ENCODE data around the gene CD151. TPM values are rescaled to one million over a fixed set of nuclear protein-coding genes. Genes with fewer than 3 reads are reported as not detected.

The CD151 gene
- polyA plus RNA-seq (2013): 57.5 TPM

- ChIA-PET POLR2A (interaction anchor here (0.8 to 4.1 kb wide), 3 partner anchors 9 to 13 kb away, joined by 3 to 19 read pairs (median 7); partner anchors contain the start of genes POLR2L and TSPAN4), CTCF (interaction anchor here (0.9 to 1.9 kb wide), 5 partner anchors 10 to 21 kb away, joined by 3 to 10 read pairs (median 5); no protein-coding TSS in a partner anchor)
- peaks cover 0 to 15% (median 4%) of the 10 kb centered on the region in 4 experiments for H3K36me3 ChIP-seq (ENCODE audit: control insufficient read depth in 4 of 4, insufficient read depth in 4 of 4, low read length in 3 of 4)
- peak within 1 kb of the TSS; percentile 37 to 78 (median 66) for H3K4me3 ChIP-seq (ENCODE audit: control insufficient read depth in 1 of 7, extremely low read depth in 1 of 7, insufficient read depth in 4 of 7, low read depth in 2 of 7, low read length in 6 of 7)
- H3K27ac ChIP-seq (ENCODE audit: insufficient read depth in 1 of 2, low read depth in 1 of 2, low read length in 2 of 2, poor library complexity in 1 of 2, severe bottlenecking in 2 of 2): peak within 1 kb of the TSS in 1 of 2 experiments; percentile 54
- peak in 1 of 3 donors; percentile 58 for DNase-seq
- WGBS (ENCODE audit: insufficient coverage): under 1% methylated on average over 38 of the region's 67 CpGs
- peaks cover 0 to 56% (median 21%) of the 10 kb centered on the region in 5 experiments for H3K27me3 ChIP-seq (replicated peaks in 2 of 5; ENCODE audit: control insufficient read depth in 4 of 5, insufficient read depth in 5 of 5, low read length in 4 of 5)
- H3K4me1 ChIP-seq (ENCODE audit: control extremely low read depth in 1 of 4, control insufficient read depth in 4 of 4, insufficient read depth in 4 of 4, low read length in 3 of 4): peaks cover 0 to 71% (median 62%) of the 10 kb centered on the region in 4 experiments
- H3K9me3 ChIP-seq (ENCODE audit: control extremely low read depth in 1 of 5, control insufficient read depth in 4 of 5, insufficient read depth in 2 of 5, low read depth in 1 of 5, low read length in 4 of 5): no peaks in the 10 kb centered on the region
Measured at GRCh38 chr11:832529-833113, at the start of gene CD151. CD151 (plus strand) TSS chr11:832952; CDS start chr11:836070, 3,118 bp downstream.

GRCh38 chr11:783581-784015, 49.2 kb upstream of the CD151 start:
- peak; percentile 57 to 75 (median 64) for DNase-seq
- 58% methylated on average over 23 of the region's 24 CpGs for WGBS (ENCODE audit: insufficient coverage)
- Histone ChIP-seq H3K27ac (ENCODE audit: insufficient read depth in 1 of 2, low read depth in 1 of 2, low read length in 2 of 2, poor library complexity in 1 of 2, severe bottlenecking in 2 of 2) (no peak overlapping the region), H3K9me3 (ENCODE audit: control extremely low read depth in 1 of 5, control insufficient read depth in 4 of 5, insufficient read depth in 2 of 5, low read depth in 1 of 5, low read length in 4 of 5) (no peaks in the 10 kb centered on the region), H3K4me1 (ENCODE audit: control extremely low read depth in 1 of 4, control insufficient read depth in 4 of 4, insufficient read depth in 4 of 4, low read length in 3 of 4) (peaks cover 0 to 12% (median 9%) of the 10 kb centered on the region in 4 experiments), H3K4me3 (ENCODE audit: control insufficient read depth in 1 of 7, extremely low read depth in 1 of 7, insufficient read depth in 4 of 7, low read depth in 2 of 7, low read length in 6 of 7) (no peak overlapping the region), H3K36me3 (ENCODE audit: control insufficient read depth in 4 of 4, insufficient read depth in 4 of 4, low read length in 3 of 4) (peaks cover 0 to 11% (median 3%) of the 10 kb centered on the region in 4 experiments), H3K27me3 (replicated peaks in 2 of 5; ENCODE audit: control insufficient read depth in 4 of 5, insufficient read depth in 5 of 5, low read length in 4 of 5) (peaks cover 0 to 5% (median 0%) of the 10 kb centered on the region in 5 experiments)
- POLR2A ChIA-PET: no interaction called here
- CTCF ChIA-PET: interaction anchor here (1.1 to 1.9 kb wide), 3 partner anchors 12 to 29 kb away, joined by 3 to 5 read pairs (median 3); no protein-coding TSS in a partner anchor

- DNase-seq: no peak
- Histone ChIP-seq H3K36me3 (ENCODE audit: control insufficient read depth in 4 of 4, insufficient read depth in 4 of 4, low read length in 3 of 4) (peaks cover 0 to 5% (median 2%) of the 10 kb centered on the region in 4 experiments), H3K27me3 (replicated peaks in 2 of 5; ENCODE audit: control insufficient read depth in 4 of 5, insufficient read depth in 5 of 5, low read length in 4 of 5) (peaks cover 0 to 30% (median 9%) of the 10 kb centered on the region in 5 experiments), H3K27ac (ENCODE audit: insufficient read depth in 1 of 2, low read depth in 1 of 2, low read length in 2 of 2, poor library complexity in 1 of 2, severe bottlenecking in 2 of 2) (no peak overlapping the region), H3K4me1 (ENCODE audit: control extremely low read depth in 1 of 4, control insufficient read depth in 4 of 4, insufficient read depth in 4 of 4, low read length in 3 of 4) (peaks cover 0 to 12% (median 7%) of the 10 kb centered on the region in 4 experiments), H3K9me3 (ENCODE audit: control extremely low read depth in 1 of 5, control insufficient read depth in 4 of 5, insufficient read depth in 2 of 5, low read depth in 1 of 5, low read length in 4 of 5) (no peaks in the 10 kb centered on the region), H3K4me3 (ENCODE audit: control insufficient read depth in 1 of 7, extremely low read depth in 1 of 7, insufficient read depth in 4 of 7, low read depth in 2 of 7, low read length in 6 of 7) (no peak overlapping the region)
- WGBS (ENCODE audit: insufficient coverage): 94% methylated on average over 21 of the region's 24 CpGs
- ChIA-PET POLR2A (no interaction called here), CTCF (interaction anchor here (1.1 to 1.7 kb wide), 2 partner anchors 10 kb away, joined by 3 to 5 read pairs; no protein-coding TSS in a partner anchor)
Measured at GRCh38 chr11:786235-787083, 46.3 kb upstream of the CD151 start.

- no peak for DNase-seq
- WGBS (ENCODE audit: insufficient coverage): 96% methylated on average over 20 of the region's 24 CpGs
- no peak overlapping the region for H3K27ac ChIP-seq (ENCODE audit: insufficient read depth in 1 of 2, low read depth in 1 of 2, low read length in 2 of 2, poor library complexity in 1 of 2, severe bottlenecking in 2 of 2)
- H3K27me3 ChIP-seq (replicated peaks in 2 of 5; ENCODE audit: control insufficient read depth in 4 of 5, insufficient read depth in 5 of 5, low read length in 4 of 5): peaks cover 0 to 30% (median 9%) of the 10 kb centered on the region in 5 experiments
- CTCF ChIA-PET: interaction anchor here (1.1 to 1.7 kb wide), 2 partner anchors 10 to 11 kb away, joined by 3 to 5 read pairs; no protein-coding TSS in a partner anchor
- H3K9me3 ChIP-seq (ENCODE audit: control extremely low read depth in 1 of 5, control insufficient read depth in 4 of 5, insufficient read depth in 2 of 5, low read depth in 1 of 5, low read length in 4 of 5): no peaks in the 10 kb centered on the region
- no peak overlapping the region for H3K4me3 ChIP-seq (ENCODE audit: control insufficient read depth in 1 of 7, extremely low read depth in 1 of 7, insufficient read depth in 4 of 7, low read depth in 2 of 7, low read length in 6 of 7)
- H3K36me3 ChIP-seq (ENCODE audit: control insufficient read depth in 4 of 4, insufficient read depth in 4 of 4, low read length in 3 of 4): peaks cover 0 to 12% (median 6%) of the 10 kb centered on the region in 4 experiments
- POLR2A ChIA-PET: no interaction called here
- H3K4me1 ChIP-seq (ENCODE audit: control extremely low read depth in 1 of 4, control insufficient read depth in 4 of 4, insufficient read depth in 4 of 4, low read length in 3 of 4): peaks cover 0 to 12% (median 7%) of the 10 kb centered on the region in 4 experiments
Measured at GRCh38 chr11:787084-787675, 45.6 kb upstream of the CD151 start.

- Histone ChIP-seq H3K9me3 (ENCODE audit: control extremely low read depth in 1 of 5, control insufficient read depth in 4 of 5, insufficient read depth in 2 of 5, low read depth in 1 of 5, low read length in 4 of 5) (no peaks in the 10 kb centered on the region), H3K27ac (ENCODE audit: insufficient read depth in 1 of 2, low read depth in 1 of 2, low read length in 2 of 2, poor library complexity in 1 of 2, severe bottlenecking in 2 of 2) (no peak overlapping the region), H3K36me3 (ENCODE audit: control insufficient read depth in 4 of 4, insufficient read depth in 4 of 4, low read length in 3 of 4) (peaks cover 0 to 20% (median 11%) of the 10 kb centered on the region in 4 experiments), H3K27me3 (replicated peaks in 2 of 5; ENCODE audit: control insufficient read depth in 4 of 5, insufficient read depth in 5 of 5, low read length in 4 of 5) (peaks cover 0 to 30% (median 9%) of the 10 kb centered on the region in 5 experiments), H3K4me1 (ENCODE audit: control extremely low read depth in 1 of 4, control insufficient read depth in 4 of 4, insufficient read depth in 4 of 4, low read length in 3 of 4) (peaks cover 0 to 12% (median 7%) of the 10 kb centered on the region in 4 experiments), H3K4me3 (ENCODE audit: control insufficient read depth in 1 of 7, extremely low read depth in 1 of 7, insufficient read depth in 4 of 7, low read depth in 2 of 7, low read length in 6 of 7) (peak overlapping the region in 1 of 7 experiments; percentile 42)
- ChIA-PET POLR2A (no interaction called here), CTCF (no interaction called here)
- peak in 1 of 3 donors; percentile 22 for DNase-seq
- 68% methylated on average over 18 of the region's 28 CpGs for WGBS (ENCODE audit: insufficient coverage)
Measured at GRCh38 chr11:788009-788640, 44.6 kb upstream of the CD151 start.
